ENCODE measurements around the gene VASP. TPM values are rescaled to one million over a fixed set of nuclear protein-coding genes. Genes with fewer than 3 reads are reported as not detected.

The VASP gene
- total RNA-seq: 100 to 1,000 TPM; 140 to 246 (median 167) TPM

GRCh38 chr19:45506989-45507871 is at the start of gene VASP:
VASP (plus strand) TSS chr19:45507479; CDS start chr19:45507772, 293 bp downstream.
- H3K9me3 ChIP-seq: no peaks in the 10 kb centered on the region
- no peak for TF ChIP-seq EP300 (IDR thresholded peaks at IDR 0.05)
- TF ChIP-seq POLR2A (IDR thresholded peaks at IDR 0.05): peak; percentile 86 to 92
- peak; percentile 97 for TF ChIP-seq POLR2AphosphoS5 (IDR thresholded peaks at IDR 0.05)
- TF ChIP-seq, protein P1, sequence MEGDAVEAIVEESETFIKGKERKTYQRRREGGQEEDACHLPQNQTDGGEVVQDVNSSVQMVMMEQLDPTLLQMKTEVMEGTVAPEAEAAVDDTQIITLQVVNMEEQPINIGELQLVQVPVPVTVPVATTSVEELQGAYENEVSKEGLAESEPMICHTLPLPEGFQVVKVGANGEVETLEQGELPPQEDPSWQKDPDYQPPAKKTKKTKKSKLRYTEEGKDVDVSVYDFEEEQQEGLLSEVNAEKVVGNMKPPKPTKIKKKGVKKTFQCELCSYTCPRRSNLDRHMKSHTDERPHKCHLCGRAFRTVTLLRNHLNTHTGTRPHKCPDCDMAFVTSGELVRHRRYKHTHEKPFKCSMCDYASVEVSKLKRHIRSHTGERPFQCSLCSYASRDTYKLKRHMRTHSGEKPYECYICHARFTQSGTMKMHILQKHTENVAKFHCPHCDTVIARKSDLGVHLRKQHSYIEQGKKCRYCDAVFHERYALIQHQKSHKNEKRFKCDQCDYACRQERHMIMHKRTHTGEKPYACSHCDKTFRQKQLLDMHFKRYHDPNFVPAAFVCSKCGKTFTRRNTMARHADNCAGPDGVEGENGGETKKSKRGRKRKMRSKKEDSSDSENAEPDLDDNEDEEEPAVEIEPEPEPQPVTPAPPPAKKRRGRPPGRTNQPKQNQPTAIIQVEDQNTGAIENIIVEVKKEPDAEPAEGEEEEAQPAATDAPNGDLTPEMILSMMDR (IDR thresholded peaks at IDR 0.05): peak in 1 of 4 experiments; percentile 5
- H3K4me1 ChIP-seq: peaks cover 0 to 42% (median 0%) of the 10 kb centered on the region in 3 donors
- no peaks in the 10 kb centered on the region for H3K36me3 ChIP-seq
- ATAC-seq: peak; percentile 75
- H3K4me3 ChIP-seq: peak within 1 kb of the TSS; percentile 97 to 100
- H3K27me3 ChIP-seq: no peaks in the 10 kb centered on the region
- H3K27ac ChIP-seq: peak within 1 kb of the TSS; percentile 82 to 97 (median 92)
- WGBS, 2 donors (ENCODE audit: low coverage in 1 of 2): 0% methylated on average over 13 of the region's 65 CpGs; no CpG with 5 or more reads in 1 of the 2 donors

GRCh38 chr19:45457776-45458175 is 49.5 kb upstream of the VASP start:
- Histone ChIP-seq H3K4me1 (peaks cover 3 to 24% (median 17%) of the 10 kb centered on the region in 3 donors), H3K27ac (no peak overlapping the region), H3K9me3 (no peaks in the 10 kb centered on the region), H3K36me3 (no peaks in the 10 kb centered on the region), H3K27me3 (no peaks in the 10 kb centered on the region), H3K4me3 (no peak overlapping the region)
- ATAC-seq: no peak
- TF ChIP-seq POLR2A (IDR thresholded peaks at IDR 0.05): no peak
- no peak for TF ChIP-seq EP300 (IDR thresholded peaks at IDR 0.05)
- no peak for TF ChIP-seq POLR2AphosphoS5 (IDR thresholded peaks at IDR 0.05)
- TF ChIP-seq, protein P1 (IDR thresholded peaks at IDR 0.05): no peak

DNA sequence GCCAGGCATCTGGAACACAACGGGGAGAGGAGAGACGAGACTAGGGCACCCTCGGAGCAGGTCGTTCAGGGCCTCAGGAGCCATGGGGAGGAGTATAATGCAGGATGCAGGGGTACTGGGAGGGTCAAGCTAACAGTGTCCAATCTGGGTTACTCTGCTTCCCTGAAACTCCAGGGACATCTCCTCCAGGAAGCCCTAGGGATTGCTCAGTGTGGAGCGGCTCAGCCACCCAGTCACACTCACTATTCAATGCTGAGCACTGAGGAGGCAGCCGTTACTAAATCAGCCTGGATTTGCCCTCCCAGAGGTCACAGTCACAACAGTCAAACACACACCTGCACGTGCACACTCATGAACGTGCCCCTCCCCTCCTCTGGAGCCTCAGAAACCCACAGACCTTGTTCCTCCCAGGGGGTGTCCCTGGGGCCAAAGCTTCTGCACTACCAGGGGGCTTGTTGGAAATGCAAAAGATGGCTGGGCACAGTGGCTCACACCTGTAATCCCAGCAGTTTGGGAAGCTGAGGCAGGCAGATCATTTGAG is 46.4 kb upstream of the VASP start:
- no peaks in the 10 kb centered on the region for H3K36me3 ChIP-seq
- no peak overlapping the region for H3K27ac ChIP-seq
- ATAC-seq: no peak
- TF ChIP-seq POLR2AphosphoS5 (IDR thresholded peaks at IDR 0.05) (no peak), EP300 (IDR thresholded peaks at IDR 0.05) (no peak), POLR2A (IDR thresholded peaks at IDR 0.05) (no peak)
- TF ChIP-seq, protein P1 (IDR thresholded peaks at IDR 0.05): no peak
- H3K4me1 ChIP-seq: peaks cover 2 to 7% (median 5%) of the 10 kb centered on the region in 3 donors
- no peaks in the 10 kb centered on the region for H3K9me3 ChIP-seq
- H3K27me3 ChIP-seq: no peaks in the 10 kb centered on the region
- H3K4me3 ChIP-seq: no peak overlapping the region
- 56 to 73% methylated on average over 4 to 5 of the region's 8 CpGs for WGBS, 2 donors (ENCODE audit: low coverage in 1 of 2)

DNA sequence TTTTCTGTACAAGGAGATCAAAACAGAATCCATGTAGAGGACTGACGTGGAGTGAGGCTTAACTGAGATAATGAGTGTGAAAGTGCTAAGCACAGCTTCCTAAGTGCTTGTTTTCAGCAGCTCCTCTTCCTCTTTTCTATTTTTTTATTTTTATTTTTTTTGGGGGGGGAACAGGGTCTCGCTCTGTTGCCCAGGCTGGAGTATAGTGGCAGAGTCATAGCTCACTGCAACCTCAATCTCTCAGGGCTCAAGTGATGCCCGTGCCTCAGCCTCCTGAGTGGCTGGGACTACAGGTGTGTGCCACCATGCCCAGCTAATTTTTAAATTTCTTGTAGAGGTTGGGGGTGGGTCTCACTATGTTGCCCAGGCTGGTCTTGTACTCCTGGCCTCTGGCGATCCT is 45.1 kb upstream of the VASP start:
- Histone ChIP-seq H3K36me3 (no peaks in the 10 kb centered on the region), H3K27ac (no peak overlapping the region), H3K4me1 (peaks cover 0 to 6% (median 0%) of the 10 kb centered on the region in 3 donors), H3K27me3 (no peaks in the 10 kb centered on the region), H3K4me3 (no peak overlapping the region), H3K9me3 (no peaks in the 10 kb centered on the region)
- WGBS, 2 donors (ENCODE audit: low coverage in 1 of 2): 67 to 88% methylated on average over 2 to 4 of the region's 4 CpGs
- no peak for TF ChIP-seq POLR2AphosphoS5 (IDR thresholded peaks at IDR 0.05)
- TF ChIP-seq, protein P1 (IDR thresholded peaks at IDR 0.05): no peak
- no peak for TF ChIP-seq EP300 (IDR thresholded peaks at IDR 0.05)
- TF ChIP-seq POLR2A (IDR thresholded peaks at IDR 0.05): no peak
- ATAC-seq: no peak

Measured in gastroesophageal sphincter (tissue), 4 donors.